RWPE2 (cell line): ENCODE results near the gene RNF115.

Experiments used
- ATAC-seq: fragments of 200-7000 bp; cut with Tn5 transposase; 3 replicates; pipeline ENCODE4 v1.9.1; 2021; ENCODE audit warnings: low read depth
- DNase-seq: peaks from one replicate; pipeline ENCODE4 v3.0.0-alpha.2; 2020; ENCODE audit warnings: low spot score
- H3K27ac ChIP-seq: fragments of 450-650 bp; 2 replicates; pipeline ENCODE4 v1.5.1; 2017; ENCODE audit warnings: mild to moderate bottlenecking; ENCODE audit not compliant: poor library complexity, severe bottlenecking
- H3K27me3 ChIP-seq: fragments of 250-450 bp; sonication (Bioruptor Pico); 2 replicates; pipeline ENCODE4 v1.5.1; 2021; ENCODE audit warnings: mild to moderate bottlenecking, moderate library complexity; ENCODE audit not compliant: insufficient read depth, poor library complexity, severe bottlenecking
- H3K36me3 ChIP-seq: fragments of 250-450 bp; sonication (Bioruptor Pico); 2 replicates; pipeline ENCODE4 v1.5.1; 2020; ENCODE audit warnings: low read depth, mild to moderate bottlenecking, moderate library complexity
- H3K4me1 ChIP-seq: fragments of 250-450 bp; sonication (Bioruptor Pico); 2 replicates; pipeline ENCODE4 v1.5.1; 2021; ENCODE audit warnings: mild to moderate bottlenecking, moderate library complexity; ENCODE audit not compliant: insufficient read depth, poor library complexity, severe bottlenecking
- H3K4me3 ChIP-seq: fragments of 250-450 bp; sonication (Bioruptor Pico); 2 replicates; pipeline ENCODE4 v1.5.1; 2021; ENCODE audit warnings: mild to moderate bottlenecking, moderate library complexity; ENCODE audit not compliant: severe bottlenecking
- H3K9me3 ChIP-seq: fragments of 250-450 bp; sonication (Bioruptor Pico); 2 replicates; pipeline ENCODE4 v1.5.1; 2021; ENCODE audit warnings: mild to moderate bottlenecking, moderate library complexity; ENCODE audit not compliant: severe bottlenecking
- TF ChIP-seq, protein P1 (sequence below): fragments of 450-650 bp; IDR thresholded peaks from one replicate; pipeline ENCODE4 v1.5.1; 2017; ENCODE audit warnings: mild to moderate bottlenecking, moderate library complexity; ENCODE audit not compliant: poor library complexity, severe bottlenecking

RNF115 gene

DNA sequence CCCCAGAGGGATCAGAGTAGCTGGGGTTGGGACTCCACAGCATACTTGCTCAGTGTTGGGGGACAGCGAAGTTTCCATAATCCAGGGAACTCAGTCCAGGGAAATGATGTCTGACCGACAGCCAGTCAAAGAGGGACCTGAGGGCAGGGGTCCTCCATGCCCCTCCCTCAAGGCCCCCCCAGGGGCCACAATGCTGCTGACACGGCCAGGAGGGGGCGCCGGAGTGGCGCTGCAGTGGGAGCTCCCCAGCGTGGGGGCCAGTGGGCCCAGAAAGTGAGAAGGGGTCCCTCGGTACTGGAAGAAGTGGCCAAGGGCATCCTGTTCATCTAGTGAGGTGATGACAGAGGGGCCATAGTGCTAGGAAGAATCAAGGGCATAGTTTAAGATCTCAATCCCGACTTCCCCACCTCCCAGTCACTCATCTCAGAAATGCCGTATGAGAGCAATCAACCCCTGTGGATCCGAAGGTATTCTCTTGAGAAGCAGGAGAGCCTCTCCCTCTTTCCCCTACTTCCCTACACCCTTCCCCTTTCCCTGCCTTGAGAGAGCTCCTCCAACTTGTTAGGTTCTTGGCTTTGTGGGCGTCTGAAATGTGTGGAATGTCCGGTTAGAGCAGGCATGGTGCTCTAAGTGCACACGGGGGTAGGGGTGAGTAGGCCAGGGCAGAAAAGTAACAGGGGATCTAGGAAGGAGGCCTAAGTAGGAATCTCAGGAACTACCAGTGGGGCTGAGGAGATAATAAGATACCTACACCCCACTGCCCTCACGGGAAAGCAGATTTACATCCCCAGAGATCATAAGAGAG lies 25.7 kb upstream of the RNF115 start:
- Histone ChIP-seq H3K4me1 (no peaks in the 10 kb centered on the region), H3K4me3 (no peak overlapping the region), H3K27me3 (no peaks in the 10 kb centered on the region), H3K9me3 (no peaks in the 10 kb centered on the region), H3K27ac (peak overlapping the region; percentile 16), H3K36me3 (peaks cover 54% of the 10 kb centered on the region)
- DNase-seq, result no peak
- TF ChIP-seq, protein P1, sequence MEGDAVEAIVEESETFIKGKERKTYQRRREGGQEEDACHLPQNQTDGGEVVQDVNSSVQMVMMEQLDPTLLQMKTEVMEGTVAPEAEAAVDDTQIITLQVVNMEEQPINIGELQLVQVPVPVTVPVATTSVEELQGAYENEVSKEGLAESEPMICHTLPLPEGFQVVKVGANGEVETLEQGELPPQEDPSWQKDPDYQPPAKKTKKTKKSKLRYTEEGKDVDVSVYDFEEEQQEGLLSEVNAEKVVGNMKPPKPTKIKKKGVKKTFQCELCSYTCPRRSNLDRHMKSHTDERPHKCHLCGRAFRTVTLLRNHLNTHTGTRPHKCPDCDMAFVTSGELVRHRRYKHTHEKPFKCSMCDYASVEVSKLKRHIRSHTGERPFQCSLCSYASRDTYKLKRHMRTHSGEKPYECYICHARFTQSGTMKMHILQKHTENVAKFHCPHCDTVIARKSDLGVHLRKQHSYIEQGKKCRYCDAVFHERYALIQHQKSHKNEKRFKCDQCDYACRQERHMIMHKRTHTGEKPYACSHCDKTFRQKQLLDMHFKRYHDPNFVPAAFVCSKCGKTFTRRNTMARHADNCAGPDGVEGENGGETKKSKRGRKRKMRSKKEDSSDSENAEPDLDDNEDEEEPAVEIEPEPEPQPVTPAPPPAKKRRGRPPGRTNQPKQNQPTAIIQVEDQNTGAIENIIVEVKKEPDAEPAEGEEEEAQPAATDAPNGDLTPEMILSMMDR, result peak; percentile 28
- ATAC-seq, result 0 out of 3 replicates have a peak, but pooled peaks have one; percentile 26

DNA sequence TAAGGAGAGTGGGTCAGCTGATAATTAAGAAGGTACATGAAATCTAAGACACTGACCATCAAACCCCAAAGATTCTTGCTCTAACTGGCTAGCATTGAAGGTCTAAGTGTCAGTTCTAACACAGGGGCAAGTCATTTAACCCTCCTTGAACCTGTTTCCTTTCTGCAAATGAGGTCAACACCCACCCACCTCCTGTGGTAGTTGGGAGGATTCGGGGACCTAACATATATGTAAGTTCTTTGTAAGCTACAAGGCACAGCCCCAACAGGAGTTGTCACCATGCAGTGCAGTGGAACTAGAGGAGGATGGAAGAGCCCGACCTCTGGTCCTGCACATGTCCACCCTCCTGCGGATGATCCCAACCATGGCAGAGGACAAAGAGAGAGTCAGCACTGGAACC lies 23.9 kb upstream of the RNF115 start:
- DNase-seq (no peak), ATAC-seq (no peak)
- TF ChIP-seq, protein P1, result no peak
- no peaks in the 10 kb centered on the region for H3K27me3 ChIP-seq
- H3K27ac ChIP-seq, result no peak overlapping the region
- no peaks in the 10 kb centered on the region for H3K4me1 ChIP-seq
- H3K36me3 ChIP-seq, result peaks cover 41% of the 10 kb centered on the region
- H3K9me3 ChIP-seq, result no peaks in the 10 kb centered on the region
- H3K4me3 ChIP-seq, result no peak overlapping the region

DNA sequence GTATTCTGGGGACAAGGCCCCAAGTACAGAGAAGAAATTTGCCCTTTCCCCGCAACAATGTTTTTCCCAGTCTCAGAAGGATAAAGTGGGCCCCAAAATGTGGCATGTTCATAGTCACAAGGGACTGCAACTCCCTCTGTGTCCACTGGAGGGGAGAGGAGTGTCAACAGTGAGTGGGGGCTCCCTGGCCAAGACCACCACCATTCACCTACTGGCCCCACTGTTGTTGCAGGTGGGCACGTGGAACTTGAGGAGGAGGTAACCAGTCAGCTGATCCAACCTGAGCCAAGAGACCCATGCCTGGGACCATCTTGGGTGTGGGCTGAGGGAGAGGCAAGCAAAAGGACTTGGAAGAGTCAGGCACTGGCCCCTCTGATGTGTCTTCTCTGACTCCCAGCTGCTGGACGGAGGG lies 22.3 kb upstream of the RNF115 start:
- H3K4me1 ChIP-seq, result no peaks in the 10 kb centered on the region
- no peak overlapping the region for H3K27ac ChIP-seq
- H3K9me3 ChIP-seq, result no peaks in the 10 kb centered on the region
- peaks cover 30% of the 10 kb centered on the region for H3K36me3 ChIP-seq
- TF ChIP-seq, protein P1, result no peak
- H3K27me3 ChIP-seq, result no peaks in the 10 kb centered on the region
- peak overlapping the region; percentile 43 for H3K4me3 ChIP-seq
- peak; percentile 18; the same call in 1 of the 3 replicates for ATAC-seq
- DNase-seq, result no peak

DNA sequence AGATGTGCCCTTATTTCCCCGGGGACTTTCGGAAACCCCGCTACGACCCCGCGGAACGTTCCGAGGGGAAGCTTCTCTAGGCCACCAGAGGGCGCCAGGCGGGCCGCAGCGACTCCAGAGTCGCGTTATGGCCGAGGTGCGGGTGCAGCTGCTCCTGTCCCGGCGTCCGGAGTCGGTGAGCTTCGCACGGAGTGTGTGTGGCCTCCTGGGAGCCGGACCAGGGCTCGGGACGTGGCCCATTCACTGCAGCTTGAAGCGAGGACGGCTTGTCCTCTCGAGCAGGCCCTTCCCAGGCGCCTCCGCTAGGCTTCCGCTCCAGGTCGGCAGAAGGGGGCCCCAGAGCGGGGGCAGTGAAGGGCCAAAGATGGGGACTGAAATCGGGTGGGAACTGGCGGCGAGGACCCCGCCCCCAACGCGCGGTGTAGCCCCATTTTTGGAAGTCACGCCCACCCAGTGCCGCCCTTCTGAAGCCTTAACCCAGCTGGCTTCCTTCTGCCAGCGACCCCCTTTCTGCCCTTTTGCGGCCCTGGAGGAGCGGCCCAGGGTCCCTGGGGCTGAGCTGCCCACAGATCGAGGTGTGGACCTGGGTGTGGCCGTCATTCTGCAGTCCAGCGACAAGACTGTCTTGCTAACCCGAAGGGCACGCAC lies 21.7 kb upstream of the RNF115 start, which contains the start of gene NUDT17:
Gene NUDT17 (plus strand): TSS at position 117 of the 648 bp plus-strand sequence. CDS start 11 bp downstream, at position 128.
- Histone ChIP-seq H3K9me3 (no peaks in the 10 kb centered on the region), H3K27ac (no peak within 1 kb of the TSS), H3K4me1 (no peaks in the 10 kb centered on the region), H3K27me3 (no peaks in the 10 kb centered on the region), H3K4me3 (peak within 1 kb of the TSS; percentile 43), H3K36me3 (peaks cover 30% of the 10 kb centered on the region)
- TF ChIP-seq, protein P1, result peak; percentile 96
- peak; percentile 66 for ATAC-seq
- peak; percentile 74 for DNase-seq
